Neural progenitor cell (in vitro differentiated cells): Measurements from ENCODE around the gene PROB1.

Source experiments
- CTCF ChIP-seq: fragments of 200-600 bp; sonication (generic); IDR thresholded peaks from 2 replicates; pipeline ENCODE4 v1.5.1; 2017; ENCODE audit warnings: antibody characterized with exemption, mild to moderate bottlenecking
- EZH2 ChIP-seq: fragments of 200-600 bp; sonication (generic); IDR thresholded peaks from 2 replicates; pipeline ENCODE4 v1.6.1; 2017; ENCODE audit warnings: antibody characterized with exemption, mild to moderate bottlenecking, moderate library complexity
- EZH2phosphoT487 ChIP-seq: fragments of 200-600 bp; sonication (generic); IDR thresholded peaks from 2 replicates; pipeline ENCODE4 v1.6.1; 2017; ENCODE audit warnings: antibody characterized with exemption

DNA sequence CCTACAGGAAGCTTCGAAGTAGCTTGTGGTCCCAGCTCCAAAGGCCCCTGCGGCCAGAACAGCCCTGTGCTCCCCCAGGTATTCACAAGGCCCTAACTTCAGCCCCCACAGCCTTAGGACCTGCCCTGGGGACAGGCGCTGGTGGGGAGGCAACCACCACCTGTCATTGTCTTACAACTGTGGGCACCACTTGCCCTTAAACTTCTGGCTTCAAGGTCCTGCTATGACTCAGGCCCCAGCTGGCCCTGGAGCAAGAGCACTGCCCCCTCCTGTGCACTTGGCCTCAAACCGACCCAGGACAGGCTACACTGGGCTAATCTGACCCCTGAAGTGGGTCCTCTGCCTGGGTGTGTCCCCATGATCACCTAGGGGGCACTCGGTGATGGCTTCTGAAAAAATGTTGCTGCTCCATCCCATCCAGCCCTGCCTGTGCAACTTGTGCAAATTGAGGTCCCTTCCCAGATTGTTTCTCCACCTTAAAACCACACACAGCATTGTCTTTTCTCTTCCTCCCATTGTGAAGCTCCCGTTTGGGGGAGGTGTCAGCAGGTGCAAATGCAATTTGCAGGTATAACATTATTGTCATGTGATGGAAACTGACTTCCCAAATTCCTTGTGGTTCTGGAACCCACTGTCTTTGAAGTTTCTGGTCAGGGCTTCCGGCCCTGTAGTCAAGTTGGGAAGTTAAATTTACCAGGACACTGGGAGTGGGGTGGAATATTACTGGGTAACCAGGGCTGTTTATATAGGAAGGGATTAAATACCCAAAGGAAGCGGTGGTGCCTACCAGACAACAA lies 1.1 kb upstream of the PROB1 start:
- no peak for TF ChIP-seq CTCF
- TF ChIP-seq EZH2 = no peak
- no peak for TF ChIP-seq EZH2phosphoT487
